ENCODE results near the gene NSUN7.
"Not testable (repeated sequence)": the region's sequence is repeated elsewhere in the genome, so short reads cannot be mapped to it uniquely, and the experiment has no call there.

The NSUN7 gene, protein sequence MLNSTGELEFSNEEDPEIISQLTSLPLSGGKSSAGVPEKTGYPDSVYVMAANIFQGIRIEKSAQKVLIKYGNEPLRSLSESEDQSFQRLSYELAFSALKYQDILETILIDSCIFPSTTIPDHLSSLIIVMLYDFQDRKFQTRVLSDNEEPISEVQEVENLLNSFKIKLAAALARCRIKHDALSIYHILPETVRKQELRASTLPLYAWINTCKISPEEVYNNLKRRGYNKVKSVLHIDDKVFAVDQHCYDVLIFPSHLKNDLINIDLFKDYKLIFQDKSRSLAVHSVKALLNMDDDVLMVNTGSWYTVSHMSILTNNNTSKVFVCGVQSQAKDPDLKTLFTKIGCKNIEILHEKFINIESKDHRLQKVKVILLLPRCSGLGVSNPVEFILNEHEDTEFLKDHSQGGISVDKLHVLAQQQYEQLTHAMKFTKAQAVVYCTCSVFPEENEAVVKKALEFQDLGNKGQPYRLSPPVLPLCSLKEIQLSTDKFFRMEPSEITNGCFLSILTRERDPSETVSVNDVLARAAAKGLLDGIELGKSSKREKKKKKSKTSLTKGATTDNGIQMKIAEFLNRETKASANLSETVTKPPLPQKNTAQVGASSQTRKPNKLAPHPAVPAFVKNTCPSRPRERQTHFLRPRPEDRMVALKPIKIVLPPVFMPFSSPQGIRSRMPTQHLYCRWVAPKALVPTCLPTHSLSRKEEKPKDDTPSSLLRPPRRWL

GRCh38 chr4:40749717-40750460 lies at the start of gene NSUN7:
TSS of gene NSUN7 (plus strand) at chr4:40749955. CDS start at chr4:40750694, 739 bp downstream.
- DNase-seq = peak; percentile 84

DNA sequence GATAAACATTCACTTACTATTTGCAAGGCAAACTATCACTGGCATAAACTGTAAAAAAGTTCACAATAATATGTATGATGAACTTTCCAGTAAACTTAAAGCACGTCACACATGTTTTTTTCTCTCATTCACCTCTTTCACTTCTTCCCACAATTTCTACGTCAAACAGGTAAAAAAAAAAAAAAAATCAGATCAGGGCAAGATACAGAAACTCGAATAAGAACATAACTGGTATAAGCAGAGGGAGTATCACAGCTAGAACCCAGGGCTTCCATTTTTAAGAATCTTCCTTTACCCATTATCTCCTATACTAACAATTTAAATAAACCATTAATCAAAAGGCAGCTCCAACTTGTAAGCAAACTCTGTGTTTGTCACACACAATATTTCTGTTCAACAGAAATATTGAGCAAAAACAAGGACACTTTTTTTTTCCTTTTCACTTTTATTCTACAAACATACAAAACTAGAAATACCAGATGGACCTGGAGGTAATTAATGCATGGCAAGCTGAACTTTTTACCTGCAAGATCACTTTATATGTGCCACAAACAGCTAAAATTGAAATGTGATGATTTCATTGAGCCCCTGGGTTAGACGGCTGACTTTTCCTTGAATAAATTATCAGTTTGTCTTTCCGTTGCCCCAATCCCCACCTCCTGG lies 47.5 kb upstream of the NSUN7 start:
- DNase-seq = peak; percentile 58

DNA sequence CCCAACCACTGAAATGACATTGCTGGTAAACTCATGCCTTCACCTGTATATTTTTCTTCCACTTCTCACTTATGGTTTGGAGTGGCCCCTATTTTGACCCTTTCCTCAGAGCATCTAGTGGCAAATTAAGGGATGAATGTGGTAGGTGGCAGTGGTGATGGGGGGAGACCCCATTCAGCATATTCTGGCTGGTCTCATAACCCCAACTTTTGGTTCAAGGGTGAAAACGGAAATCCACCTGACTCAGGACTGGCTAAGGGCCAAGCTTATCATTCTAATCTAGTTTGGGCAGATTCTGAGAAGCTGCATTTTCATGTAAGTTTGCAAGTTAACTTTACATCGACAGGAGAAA lies 47.0 kb upstream of the NSUN7 start:
- DNase-seq = no peak

DNA sequence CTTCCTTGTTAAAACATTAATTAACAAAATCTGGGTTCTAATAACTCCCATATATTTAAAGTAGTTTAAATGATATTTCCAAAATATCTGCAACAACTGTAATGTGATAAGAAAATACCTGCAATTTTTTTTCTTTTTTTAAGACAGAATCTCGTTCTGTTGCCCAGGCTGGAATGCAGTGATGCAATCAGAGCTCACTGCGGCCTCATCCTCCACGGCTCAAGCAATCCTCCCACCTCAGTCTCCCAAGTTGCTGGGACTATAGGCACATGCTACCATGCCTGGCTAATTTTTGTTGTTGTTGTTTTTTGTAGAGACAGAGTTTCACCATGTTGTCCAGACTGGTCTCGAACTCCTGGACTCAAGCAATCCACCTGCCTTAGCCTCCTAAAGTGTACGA lies 45.7 kb upstream of the NSUN7 start:
- DNase-seq = no peak

DNA sequence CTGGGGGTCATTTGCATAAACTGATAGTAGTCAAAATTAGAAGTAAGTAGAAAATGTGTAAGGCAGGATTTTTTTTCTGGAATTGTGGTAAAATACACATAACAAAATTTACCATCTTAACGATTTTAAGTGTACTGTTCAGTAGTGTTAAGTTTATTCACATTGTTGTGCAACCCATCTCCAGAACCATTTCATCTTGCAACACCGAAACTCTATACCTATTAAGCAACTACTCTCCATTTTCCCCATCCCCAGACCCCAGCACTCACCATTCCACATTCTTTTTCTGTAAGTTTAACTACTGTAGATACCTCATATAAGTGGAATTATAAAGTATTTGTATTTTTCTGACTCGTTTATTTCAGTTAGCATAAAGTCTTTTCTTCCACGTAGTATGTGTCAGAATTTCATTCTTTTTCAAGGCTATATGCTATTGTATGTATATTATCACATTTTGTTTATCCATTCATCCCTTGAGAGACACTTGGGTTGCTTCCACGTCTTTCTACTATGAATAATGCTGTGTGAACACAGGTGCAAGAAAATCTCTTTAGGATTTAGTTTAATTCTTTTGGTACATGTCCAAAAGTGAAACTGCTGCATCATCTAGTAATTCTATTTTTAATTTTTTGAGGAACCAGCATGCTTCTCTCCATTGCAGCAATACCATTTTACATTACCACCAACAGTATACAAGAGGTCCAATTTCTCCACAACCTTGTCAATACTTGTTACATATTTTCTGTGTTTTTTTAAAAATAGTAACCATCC lies 39.1 kb upstream of the NSUN7 start:
- DNase-seq = no peak

- not testable (repeated sequence) for DNase-seq
Observed at GRCh38 chr4:40713001-40713400, 36.8 kb upstream of the NSUN7 start.

DNA sequence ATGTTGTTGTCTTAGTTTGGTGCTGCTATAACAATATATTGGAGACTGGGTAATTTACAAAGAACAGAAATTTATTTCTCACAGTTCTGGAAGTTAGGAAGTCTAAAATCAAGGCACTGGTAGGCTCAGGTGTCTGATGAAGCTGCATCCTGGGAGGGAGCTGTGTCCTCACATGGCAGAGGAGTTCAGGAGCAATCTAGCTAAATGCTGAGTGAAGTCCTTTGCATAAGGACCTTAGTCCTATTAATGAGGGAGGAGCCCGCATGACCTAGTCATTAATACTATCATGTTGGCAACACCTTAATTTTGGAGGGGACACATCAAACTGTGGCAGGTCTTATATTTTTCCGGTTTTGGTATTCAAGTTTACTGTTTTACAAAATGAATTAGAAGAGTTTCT lies 36.0 kb upstream of the NSUN7 start:
- DNase-seq = no peak

- DNase-seq = no peak
Observed at GRCh38 chr4:40718586-40718985, 31.2 kb upstream of the NSUN7 start.

GRCh38 chr4:40719008-40719623 lies 30.6 kb upstream of the NSUN7 start:
- DNase-seq = no peak

DNA sequence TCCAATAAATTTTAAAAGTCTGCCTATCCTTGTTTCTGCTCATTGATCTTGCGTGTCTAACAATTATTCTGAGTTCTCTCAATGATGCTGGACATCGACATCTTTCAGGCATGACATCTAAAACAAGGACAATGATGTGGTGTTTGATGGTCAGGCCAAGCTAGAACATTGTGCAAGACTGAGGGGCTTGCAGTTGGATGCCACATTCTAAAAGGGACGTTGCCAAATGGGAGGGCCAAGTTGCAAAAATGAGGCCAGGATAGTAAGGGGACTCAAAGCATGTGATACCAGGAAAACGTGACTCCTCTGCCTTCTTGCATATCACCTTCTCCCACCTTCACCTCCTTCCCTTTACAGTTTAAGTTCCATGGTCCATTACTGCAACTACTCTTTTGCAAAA lies 29.4 kb upstream of the NSUN7 start:
- DNase-seq = no peak

GRCh38 chr4:40720916-40721315 lies 28.8 kb upstream of the NSUN7 start:
- no peak for DNase-seq

DNA sequence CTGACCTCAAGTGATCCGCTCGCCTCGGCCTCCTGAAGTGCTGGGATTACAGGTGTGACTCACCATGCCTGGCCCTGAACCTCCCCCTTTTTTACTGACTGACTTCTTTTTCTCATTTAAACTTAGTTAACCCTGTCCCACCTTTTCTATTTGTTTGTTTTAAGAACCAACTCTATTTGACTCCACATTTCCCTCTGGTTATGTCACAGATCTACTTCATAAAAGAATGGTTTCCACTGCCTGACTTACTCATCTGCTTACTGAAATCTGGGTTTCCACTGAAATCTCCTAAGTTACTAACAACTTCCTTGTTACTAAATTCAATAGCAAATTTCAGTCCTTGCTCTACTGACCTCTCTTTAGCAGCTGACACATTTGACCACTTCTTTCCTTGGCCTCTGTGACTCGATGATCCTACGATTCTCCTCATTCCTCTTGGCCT lies 28.0 kb upstream of the NSUN7 start:
- DNase-seq = no peak

- no peak for DNase-seq
Observed at GRCh38 chr4:40722576-40723161, 27.1 kb upstream of the NSUN7 start.

DNA sequence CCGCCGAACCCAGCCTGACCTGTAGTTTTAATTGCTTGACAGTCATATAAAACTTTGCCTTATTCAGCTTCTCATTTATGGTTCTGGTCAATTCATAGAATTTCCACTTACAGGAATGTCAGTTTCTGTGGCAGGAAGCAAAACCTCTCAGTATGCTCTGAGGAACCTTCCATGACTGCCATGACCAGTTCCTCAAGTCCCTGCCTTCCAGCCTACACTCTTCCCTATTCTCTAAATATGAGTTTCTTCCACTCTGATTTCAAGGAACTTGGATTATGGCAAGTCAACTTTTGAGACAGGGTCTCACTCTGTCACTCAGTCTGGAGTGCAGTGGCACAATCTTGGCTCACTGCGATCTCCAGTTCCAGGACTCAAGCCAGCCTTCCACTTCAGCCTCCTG lies 26.0 kb upstream of the NSUN7 start:
- DNase-seq = no peak

DNA sequence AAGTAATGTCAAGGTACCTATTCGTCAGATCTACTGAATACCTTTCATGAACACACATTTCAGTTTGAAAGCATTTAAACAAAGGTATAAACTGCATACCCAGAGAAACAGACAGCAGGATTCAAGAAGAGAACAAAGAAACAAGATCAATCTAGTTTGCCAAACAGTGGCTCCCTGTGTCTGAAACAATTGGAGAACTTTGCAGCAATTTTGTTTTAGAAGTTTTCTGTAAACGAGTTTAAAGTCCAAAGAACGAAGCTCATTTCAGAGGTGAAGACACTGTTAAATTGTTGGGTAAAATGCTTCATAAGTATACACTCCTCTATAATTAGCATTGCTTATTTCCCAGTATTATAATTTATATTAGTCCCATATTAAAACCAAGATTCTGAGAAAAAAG lies 21.4 kb upstream of the NSUN7 start:
- no peak for DNase-seq

GRCh38 chr4:40729555-40729954 lies 20.2 kb upstream of the NSUN7 start:
- DNase-seq = no peak

DNA sequence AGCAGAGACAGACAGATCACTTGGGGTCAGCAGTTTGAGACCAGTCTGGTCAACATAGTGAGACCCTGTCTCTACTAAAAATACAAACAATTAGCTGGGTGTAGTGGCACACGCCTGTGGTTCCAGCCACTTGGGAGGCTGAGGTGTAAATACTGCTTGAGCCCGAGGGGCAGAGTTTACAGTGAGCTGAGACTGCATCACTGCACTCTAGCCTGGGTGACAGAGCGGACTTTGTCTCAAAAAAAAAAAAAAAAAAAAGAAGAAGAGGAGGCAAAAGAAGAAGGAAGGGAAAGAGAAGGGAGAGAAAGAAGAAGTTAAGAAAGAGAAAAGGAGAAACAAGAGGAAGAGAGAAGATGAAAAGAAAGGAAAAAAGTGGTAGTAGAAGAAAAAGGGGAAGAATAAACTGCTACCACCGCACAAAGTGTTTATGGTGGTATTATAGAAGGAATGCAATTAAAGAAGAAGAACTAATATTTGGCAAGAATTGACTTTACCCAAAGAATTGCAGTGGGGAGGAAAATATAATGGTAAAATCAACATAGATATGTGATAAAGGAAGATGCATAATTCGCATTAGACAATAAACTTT lies 19.6 kb upstream of the NSUN7 start:
- DNase-seq = no peak

GRCh38 chr4:40731361-40731760 lies 18.4 kb upstream of the NSUN7 start:
- no peak for DNase-seq

- DNase-seq = no peak
Observed at GRCh38 chr4:40731792-40732245, 17.9 kb upstream of the NSUN7 start.

GRCh38 chr4:40733752-40734151 lies 16.0 kb upstream of the NSUN7 start:
- no peak for DNase-seq

- DNase-seq = no peak
Observed at GRCh38 chr4:40734497-40734896, 15.3 kb upstream of the NSUN7 start.
